Parathyroid adenoma (tissue), 2 donors: Measurements from ENCODE around the gene PPP1R16B.

ENCODE experiments used
- H2AFZ ChIP-seq: fragments of 300-600 bp; sonication (generic); one replicate; pipeline ENCODE4 v1.7.0; 2017; ENCODE audit warnings: antibody characterized with exemption, mild to moderate bottlenecking
- H3K27ac ChIP-seq: fragments of 300-600 bp; sonication (generic); one replicate; pipeline ENCODE4 v1.7.0; 2017
- H3K27me3 ChIP-seq: fragments of 300-600 bp; sonication (generic); one replicate; pipeline ENCODE4 v1.7.0; 2017; ENCODE audit warnings: low read length; ENCODE audit not compliant: control insufficient read depth, insufficient read depth
- H3K36me3 ChIP-seq: fragments of 300-600 bp; sonication (generic); one replicate; pipeline ENCODE4 v1.7.0; 2017; ENCODE audit warnings: low read length; ENCODE audit not compliant: control insufficient read depth, insufficient read depth
- H3K4me1 ChIP-seq: fragments of 300-600 bp; sonication (generic); one replicate; pipeline ENCODE4 v1.7.0; 2017; ENCODE audit warnings: control low read depth
- H3K4me2 ChIP-seq: fragments of 300-600 bp; sonication (generic); one replicate; pipeline ENCODE4 v1.7.0; 2017; ENCODE audit warnings: low read length
- H3K4me3 ChIP-seq: fragments of 300-600 bp; sonication (generic); one replicate; pipeline ENCODE4 v1.7.0; 2017; ENCODE audit warnings: low read depth, low read length
- H3K79me2 ChIP-seq: fragments of 300-600 bp; sonication (generic); one replicate; pipeline ENCODE4 v1.7.0; 2017; ENCODE audit warnings: control low read depth
- H3K9ac ChIP-seq: fragments of 300-600 bp; sonication (generic); one replicate; pipeline ENCODE4 v1.7.0; 2017; ENCODE audit warnings: mild to moderate bottlenecking
- H3K9me3 ChIP-seq: fragments of 300-600 bp; sonication (generic); one replicate; pipeline ENCODE4 v1.7.0; 2017; ENCODE audit warnings: low read length; ENCODE audit not compliant: control insufficient read depth
- TF ChIP-seq, protein P1 (sequence below): fragments of 300-600 bp; sonication (generic); IDR thresholded peaks from one replicate; pipeline ENCODE4 v1.7.0; 2017; ENCODE audit warnings: antibody characterized with exemption, mild to moderate bottlenecking
- donor health status: primary hyperparathyroidism.

Gene PPP1R16B

DNA sequence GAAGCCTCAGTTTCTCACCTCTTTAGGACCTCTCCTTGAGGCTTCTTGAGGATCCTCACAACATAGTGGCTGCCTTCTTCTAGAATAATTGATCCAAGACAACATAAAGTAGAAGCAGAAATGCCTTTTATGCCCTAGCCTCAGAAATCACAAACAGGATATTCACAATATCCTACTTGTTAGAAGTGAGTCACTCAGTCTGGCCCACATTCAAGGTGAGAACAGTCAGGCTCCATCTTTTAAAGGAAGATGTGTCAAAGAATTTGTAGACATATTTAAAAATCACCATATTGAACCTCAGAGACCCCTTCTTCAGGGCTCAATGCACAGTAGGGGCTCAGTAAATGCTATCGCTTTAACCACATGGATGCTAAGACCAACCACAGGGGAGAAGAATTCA lies 99.9 kb downstream of the PPP1R16B start:
- Histone ChIP-seq H3K36me3 (no peaks in the 10 kb centered on the region), H3K9ac (no peak overlapping the region), H3K4me2 (no peak overlapping the region), H3K4me1 (no peaks in the 10 kb centered on the region), H3K27ac (no peak overlapping the region), H2AFZ (no peak overlapping the region), H3K4me3 (no peak overlapping the region), H3K9me3 (no peaks in the 10 kb centered on the region), H3K79me2 (no peaks in the 10 kb centered on the region), H3K27me3 (no peaks in the 10 kb centered on the region)
- TF ChIP-seq, protein P1, sequence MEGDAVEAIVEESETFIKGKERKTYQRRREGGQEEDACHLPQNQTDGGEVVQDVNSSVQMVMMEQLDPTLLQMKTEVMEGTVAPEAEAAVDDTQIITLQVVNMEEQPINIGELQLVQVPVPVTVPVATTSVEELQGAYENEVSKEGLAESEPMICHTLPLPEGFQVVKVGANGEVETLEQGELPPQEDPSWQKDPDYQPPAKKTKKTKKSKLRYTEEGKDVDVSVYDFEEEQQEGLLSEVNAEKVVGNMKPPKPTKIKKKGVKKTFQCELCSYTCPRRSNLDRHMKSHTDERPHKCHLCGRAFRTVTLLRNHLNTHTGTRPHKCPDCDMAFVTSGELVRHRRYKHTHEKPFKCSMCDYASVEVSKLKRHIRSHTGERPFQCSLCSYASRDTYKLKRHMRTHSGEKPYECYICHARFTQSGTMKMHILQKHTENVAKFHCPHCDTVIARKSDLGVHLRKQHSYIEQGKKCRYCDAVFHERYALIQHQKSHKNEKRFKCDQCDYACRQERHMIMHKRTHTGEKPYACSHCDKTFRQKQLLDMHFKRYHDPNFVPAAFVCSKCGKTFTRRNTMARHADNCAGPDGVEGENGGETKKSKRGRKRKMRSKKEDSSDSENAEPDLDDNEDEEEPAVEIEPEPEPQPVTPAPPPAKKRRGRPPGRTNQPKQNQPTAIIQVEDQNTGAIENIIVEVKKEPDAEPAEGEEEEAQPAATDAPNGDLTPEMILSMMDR: no peak

- Histone ChIP-seq H3K4me3 (no peak overlapping the region), H3K9me3 (no peaks in the 10 kb centered on the region), H3K4me1 (no peaks in the 10 kb centered on the region), H3K27ac (no peak overlapping the region), H3K36me3 (no peaks in the 10 kb centered on the region), H3K79me2 (no peaks in the 10 kb centered on the region), H3K4me2 (no peak overlapping the region), H3K9ac (no peak overlapping the region), H3K27me3 (no peaks in the 10 kb centered on the region), H2AFZ (no peak overlapping the region)
- TF ChIP-seq, protein P1: no peak
Measured at GRCh38 chr20:38907918-38908677, 102.6 kb downstream of the PPP1R16B start.

DNA sequence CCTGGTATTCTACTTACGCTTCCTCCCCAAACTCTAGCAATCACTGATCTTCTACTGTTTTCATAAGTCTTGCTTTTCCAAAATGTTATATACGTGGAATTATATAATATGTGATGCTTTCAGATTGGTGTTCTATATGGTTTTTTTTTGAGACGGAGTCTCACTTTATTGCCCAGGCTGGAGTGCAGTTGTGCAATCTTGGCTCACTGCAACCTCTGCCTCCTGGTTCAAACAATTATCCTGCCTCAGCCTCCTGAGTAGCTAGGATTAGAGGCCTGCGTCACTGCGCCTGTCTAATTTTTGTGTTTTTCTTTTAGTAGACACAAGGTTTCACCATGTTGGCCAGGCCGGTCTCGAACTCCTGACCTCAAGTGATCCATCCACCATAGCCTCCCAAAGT lies 109.9 kb downstream of the PPP1R16B start:
- Histone ChIP-seq H3K36me3 (no peaks in the 10 kb centered on the region), H3K4me1 (no peaks in the 10 kb centered on the region), H2AFZ (no peak overlapping the region), H3K4me2 (no peak overlapping the region), H3K27me3 (no peaks in the 10 kb centered on the region), H3K27ac (no peak overlapping the region), H3K9me3 (no peaks in the 10 kb centered on the region), H3K79me2 (no peaks in the 10 kb centered on the region), H3K9ac (no peak overlapping the region), H3K4me3 (no peak overlapping the region)
- TF ChIP-seq, protein P1: no peak

- Histone ChIP-seq H3K36me3 (no peaks in the 10 kb centered on the region), H3K4me3 (no peak overlapping the region), H3K79me2 (no peaks in the 10 kb centered on the region), H3K27ac (no peak overlapping the region), H3K4me2 (no peak overlapping the region), H2AFZ (no peak overlapping the region), H3K4me1 (no peaks in the 10 kb centered on the region), H3K9me3 (no peaks in the 10 kb centered on the region), H3K27me3 (no peaks in the 10 kb centered on the region), H3K9ac (no peak overlapping the region)
- TF ChIP-seq, protein P1: no peak
Measured at GRCh38 chr20:38917657-38918056, 112.2 kb downstream of the PPP1R16B start.

DNA sequence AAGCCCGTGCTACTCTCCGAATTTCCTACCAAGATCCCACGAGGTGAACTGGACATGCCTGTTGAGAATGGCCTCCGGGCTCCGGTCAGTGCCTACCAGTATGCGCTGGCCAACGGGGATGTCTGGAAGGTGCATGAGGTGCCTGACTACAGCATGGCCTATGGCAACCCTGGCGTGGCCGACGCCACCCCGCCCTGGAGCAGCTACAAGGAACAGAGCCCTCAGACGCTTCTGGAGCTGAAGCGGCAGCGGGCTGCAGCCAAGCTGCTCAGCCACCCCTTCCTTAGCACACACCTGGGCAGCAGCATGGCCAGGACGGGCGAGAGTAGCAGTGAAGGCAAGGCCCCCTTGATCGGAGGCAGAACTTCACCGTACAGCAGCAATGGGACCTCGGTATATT lies 112.7 kb downstream of the PPP1R16B start:
- TF ChIP-seq, protein P1: no peak
- no peaks in the 10 kb centered on the region for H3K9me3 ChIP-seq
- H3K4me3 ChIP-seq: no peak overlapping the region
- no peaks in the 10 kb centered on the region for H3K79me2 ChIP-seq
- H3K4me1 ChIP-seq: no peaks in the 10 kb centered on the region
- H3K27me3 ChIP-seq: no peaks in the 10 kb centered on the region
- no peak overlapping the region for H2AFZ ChIP-seq
- H3K4me2 ChIP-seq: no peak overlapping the region
- no peaks in the 10 kb centered on the region for H3K36me3 ChIP-seq
- H3K27ac ChIP-seq: no peak overlapping the region
- no peak overlapping the region for H3K9ac ChIP-seq
